ENCODE measurements around the gene GRIK3.

DNA sequence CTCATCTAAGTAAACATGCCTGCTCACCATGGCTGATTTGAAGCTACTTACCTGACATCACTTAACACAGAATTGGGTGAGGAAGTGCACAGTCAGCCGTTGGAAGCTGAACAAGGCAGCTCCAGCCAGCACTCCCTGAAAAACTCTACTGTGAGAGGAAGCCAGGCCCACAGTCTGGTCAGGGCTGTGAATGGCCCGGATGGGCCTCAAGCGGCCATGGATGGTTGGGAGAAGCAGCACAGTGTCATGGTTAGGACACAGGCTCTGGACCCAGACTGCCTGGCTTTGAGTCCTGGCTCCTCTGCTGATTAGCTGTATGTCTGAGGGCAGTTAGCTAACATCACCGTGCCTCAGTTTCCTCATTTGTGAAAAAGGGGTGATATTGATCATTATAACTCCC lies 267.8 kb downstream of the GRIK3 start:
- TF ChIP-seq, protein P1, sequence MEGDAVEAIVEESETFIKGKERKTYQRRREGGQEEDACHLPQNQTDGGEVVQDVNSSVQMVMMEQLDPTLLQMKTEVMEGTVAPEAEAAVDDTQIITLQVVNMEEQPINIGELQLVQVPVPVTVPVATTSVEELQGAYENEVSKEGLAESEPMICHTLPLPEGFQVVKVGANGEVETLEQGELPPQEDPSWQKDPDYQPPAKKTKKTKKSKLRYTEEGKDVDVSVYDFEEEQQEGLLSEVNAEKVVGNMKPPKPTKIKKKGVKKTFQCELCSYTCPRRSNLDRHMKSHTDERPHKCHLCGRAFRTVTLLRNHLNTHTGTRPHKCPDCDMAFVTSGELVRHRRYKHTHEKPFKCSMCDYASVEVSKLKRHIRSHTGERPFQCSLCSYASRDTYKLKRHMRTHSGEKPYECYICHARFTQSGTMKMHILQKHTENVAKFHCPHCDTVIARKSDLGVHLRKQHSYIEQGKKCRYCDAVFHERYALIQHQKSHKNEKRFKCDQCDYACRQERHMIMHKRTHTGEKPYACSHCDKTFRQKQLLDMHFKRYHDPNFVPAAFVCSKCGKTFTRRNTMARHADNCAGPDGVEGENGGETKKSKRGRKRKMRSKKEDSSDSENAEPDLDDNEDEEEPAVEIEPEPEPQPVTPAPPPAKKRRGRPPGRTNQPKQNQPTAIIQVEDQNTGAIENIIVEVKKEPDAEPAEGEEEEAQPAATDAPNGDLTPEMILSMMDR (conservative IDR thresholded peaks at IDR 0.05; ENCODE audit: low read length), result no peak
- TF ChIP-seq EZH2phosphoT487 (IDR thresholded peaks at IDR 0.05; ENCODE audit: borderline replicate concordance, low read depth, low read length), result no peak

Measured in OCI-LY7 (cell line).